ENCODE results near the gene COPE.
A peak's percentile ranks its signal among the peaks of the same experiment; 100 is the strongest.
"Not testable (repeated sequence)": the region's sequence is repeated elsewhere in the genome, so short reads cannot be mapped to it uniquely, and the experiment has no call there.

Gene COPE

DNA sequence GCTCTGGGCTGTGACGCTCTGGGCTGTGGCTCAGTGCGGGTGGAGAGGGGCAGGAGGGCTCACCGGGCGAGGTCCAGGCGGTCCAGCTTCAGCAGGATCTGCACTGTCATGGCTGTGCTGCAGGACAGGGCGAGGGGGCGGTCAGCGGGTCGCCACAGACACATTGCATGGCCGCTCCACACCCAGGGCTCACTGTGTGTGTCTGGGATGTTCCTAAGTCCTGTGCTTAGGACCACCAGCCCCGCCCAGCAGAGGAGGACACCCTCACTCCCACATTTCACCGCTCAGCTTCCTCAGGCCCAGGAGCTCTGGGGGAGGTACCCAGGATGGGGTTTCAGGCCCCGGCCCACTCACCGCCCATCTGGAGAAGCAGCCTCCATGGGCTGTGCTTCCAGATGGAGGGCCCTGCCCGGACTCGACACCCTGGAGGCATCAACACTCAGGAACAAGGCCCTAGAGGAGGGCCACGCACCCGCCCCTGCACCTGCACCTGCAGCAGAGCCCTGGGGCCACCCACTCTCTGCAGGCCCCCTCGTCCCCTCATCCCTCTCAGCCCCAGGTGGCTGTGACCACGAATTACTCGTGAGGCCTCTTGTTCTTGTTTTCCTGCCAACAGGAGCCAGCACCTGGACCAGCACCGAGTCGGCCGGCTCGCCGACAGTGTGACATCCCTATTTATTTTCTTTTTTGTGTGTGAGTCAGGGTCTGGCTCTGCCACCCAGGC, 13.5 kb downstream of the COPE start:
- DNase-seq, result no peak

DNA sequence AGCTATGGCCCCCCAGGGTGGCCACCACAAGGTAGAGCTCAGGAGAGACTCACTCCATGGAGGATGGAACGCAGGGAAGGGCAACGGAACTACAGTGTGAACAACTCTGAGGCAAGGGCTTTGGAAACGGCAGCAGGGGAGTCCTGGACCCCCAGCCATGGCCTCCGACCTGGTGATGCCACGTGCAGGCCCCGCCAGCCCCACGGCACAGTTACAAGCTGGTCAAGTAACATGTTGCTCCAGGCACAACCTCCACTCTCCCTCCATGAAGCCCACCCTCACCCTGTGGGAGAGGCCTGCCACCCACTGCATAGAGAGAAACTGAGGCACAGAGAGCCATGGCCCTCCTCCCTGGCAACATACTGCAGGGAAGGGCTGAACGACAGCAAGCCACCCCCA, 14.1 kb downstream of the COPE start:
- no peak for DNase-seq

DNA sequence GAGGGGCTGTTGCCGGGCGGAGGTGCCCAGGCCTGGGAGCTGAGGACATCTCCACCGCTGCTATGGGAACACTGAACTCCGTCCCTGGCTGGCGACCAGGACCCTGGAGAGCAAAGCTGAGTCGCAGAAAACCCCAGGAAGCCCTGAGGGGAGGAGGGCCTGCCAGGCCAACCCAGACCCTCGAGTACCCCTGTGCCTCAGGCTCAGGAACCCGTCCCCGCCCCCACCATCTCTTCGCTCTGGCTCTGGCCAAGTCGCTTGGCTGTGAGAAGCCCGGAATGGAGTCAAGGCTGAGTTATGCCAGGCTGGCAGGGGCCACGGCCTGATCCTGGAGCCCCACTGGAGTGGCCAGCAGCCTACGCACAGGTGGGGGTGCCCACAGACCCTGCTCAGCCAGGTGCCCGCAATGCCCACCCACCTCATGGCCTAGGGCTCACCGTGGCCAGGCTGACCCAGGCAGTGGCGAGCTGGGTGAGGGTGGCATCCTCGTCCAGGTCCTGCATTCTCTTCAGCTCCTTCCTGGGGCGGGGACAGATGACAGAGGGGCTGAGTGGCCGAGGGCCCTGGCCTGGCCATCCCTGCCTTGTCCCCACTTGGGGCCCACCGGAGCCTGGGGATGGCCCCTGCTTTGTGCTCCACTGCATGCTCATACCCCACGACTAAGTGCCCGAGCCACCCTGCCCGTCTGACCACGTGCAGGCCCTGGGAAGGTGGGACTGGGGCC, 14.7 kb downstream of the COPE start:
- DNase-seq, result no peak

DNA sequence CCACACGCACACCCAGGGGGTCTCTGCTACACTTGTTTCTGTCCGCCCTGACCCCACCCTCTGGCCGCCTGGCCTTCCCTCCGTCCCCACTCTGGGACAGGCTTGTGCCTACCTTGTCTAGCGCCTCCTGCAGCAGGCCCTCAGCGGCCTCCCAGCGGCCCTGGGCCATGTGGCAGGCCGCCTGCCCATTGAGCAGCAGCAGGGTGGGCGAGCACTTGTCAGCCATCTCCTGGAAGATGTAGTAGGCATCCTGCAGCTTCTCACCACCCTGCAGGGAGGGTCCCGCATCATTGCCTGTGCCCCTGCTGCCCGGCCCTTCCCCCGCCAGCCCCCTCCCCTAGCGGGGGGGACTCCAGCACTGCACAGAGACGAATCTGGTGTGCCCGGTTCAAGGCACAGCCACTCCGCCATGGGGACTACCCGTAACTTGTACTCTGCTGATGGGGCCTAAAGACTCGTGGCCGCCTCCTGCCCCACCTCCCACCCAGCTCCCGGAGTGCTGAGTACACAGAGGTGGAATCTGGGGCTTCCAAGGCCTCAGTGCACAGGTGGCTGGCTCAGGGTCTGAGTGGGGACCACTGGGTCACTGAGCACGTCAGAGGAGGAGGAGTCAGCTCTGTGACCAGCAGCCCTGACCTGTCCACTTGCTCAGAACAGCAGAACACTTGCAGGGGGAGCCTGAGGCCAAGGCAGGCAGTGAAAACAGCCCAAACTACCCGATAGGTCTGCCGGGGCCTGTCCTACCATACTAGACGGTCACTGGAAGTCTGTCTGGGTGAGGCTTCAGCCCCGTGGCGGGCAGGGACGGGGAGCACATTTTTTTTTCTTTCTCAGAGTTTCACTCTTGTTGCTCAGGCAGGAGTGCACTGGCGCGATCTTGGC, 15.8 kb downstream of the COPE start:
- DNase-seq, result no peak

DNA sequence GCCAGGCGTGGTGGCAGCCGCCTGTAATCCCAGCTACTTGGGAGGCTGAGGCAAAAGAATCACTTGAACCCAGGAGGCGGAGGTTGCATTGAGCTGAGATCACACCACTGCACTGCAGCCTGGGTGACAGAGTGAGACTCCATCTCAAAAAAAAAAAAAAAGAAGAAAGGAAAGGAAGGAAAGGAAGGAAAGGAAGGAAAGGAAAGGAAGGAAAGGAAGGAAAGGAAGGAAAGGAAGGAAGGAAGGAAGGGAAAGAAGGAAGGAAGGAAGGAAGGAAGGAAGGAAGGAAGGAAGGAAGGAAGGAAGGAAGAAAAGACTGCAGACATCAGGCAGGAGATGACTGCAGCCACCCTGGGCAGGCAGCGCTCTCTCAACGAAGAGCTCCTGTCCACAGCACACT, 16.7 kb downstream of the COPE start:
- DNase-seq, result not testable (repeated sequence)

DNA sequence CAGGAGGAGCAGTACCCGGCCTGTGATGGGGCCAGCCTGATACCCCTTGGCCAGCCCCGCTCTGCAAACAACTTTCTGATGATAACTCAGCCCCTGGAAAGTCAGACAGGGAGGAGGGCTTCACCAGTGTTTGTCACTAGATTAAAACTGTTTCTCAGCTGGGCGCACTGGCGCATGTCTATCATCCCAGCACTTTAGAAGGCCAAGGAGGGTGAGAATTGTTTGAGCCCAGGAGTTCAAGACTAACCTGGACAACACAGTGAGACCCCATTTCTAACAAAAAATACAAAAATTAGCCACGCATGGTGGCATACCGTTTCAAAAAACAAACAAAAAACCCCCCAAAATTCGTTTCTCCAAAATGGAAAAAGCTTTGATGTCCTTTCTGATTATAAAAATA, 17.7 kb downstream of the COPE start:
- no peak for DNase-seq

DNA sequence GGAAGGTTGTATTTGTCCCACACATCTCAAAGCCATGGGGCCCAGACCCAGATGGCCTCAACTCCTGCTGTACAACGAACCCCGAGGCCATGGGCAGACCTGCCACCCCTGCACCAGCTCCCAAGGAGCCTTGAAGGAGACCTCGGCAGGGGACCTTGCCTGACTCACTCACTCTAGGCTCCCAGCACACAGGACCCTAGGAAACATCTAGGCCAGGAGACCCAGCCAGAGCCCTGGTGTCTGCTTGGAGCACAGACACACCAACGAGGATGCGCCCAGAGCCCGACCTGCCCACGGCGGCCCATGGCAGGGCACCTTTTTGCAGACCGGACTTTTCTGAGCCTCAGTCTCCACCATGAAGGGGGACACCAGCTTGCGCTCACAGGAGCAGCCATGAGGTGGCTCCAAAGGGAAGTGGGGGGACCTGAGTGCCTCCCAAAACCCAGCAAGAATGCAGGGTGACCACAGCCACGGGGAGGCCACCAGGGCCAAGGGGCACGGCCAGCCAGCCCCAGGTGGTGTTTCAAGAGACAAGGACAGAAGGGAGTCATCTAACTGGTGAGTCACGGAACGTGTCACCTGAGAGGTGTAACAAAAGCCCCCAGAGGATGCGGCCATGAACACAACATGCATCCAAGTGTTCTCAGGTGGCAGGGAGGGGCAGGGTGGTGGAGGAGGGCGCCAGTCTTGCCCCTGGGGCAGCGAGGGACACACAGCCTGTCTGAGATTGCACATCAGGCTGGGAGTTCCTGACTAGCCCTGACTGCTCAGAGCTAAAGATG, 18.3 kb downstream of the COPE start:
- DNase-seq, result no peak

DNA sequence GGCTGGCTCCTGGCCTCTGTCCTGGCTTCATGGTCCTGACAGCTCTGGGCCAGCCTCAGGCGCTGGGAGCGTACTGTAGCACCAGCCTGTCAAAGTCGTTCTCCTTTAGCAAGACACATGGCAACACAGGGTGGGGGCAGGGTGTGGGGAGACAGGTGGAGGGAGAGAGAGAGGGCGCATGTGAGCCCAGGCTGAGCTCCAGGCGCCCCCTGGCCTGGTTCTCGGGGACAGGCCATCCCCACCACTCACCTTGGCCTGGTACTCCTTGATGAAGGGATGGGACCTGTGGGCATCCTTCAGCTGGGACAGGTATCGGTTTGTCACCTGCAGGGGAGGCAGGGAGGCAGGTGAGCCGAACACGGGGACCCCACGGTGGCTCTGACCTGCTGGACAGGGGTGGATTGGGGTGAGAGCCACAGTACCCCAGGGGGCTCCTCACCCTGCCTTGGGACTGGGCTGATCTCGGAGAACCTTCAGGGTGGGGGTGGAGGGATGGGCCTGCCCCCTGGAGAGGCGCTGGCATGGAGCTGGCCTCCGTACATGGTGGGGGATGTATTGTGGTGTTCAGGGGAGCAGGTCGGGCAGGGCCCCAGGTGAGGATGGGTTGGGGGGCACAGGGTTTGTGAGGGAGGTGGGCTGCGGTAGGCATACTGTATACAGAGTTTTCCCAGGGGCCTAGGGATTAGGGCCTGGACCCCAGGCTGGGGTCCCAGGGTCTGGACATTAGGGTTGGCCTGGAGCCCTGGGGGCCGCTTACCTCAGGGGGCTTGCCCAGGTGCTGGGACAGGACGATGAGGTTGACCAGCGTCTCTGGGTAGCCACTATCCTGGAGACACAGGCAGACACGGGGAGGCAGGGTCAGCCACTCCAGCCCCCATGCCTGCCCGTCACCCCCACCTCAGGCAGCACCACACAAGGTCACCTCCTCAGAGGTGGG, 19.3 kb downstream of the COPE start:
- no peak for DNase-seq

DNA sequence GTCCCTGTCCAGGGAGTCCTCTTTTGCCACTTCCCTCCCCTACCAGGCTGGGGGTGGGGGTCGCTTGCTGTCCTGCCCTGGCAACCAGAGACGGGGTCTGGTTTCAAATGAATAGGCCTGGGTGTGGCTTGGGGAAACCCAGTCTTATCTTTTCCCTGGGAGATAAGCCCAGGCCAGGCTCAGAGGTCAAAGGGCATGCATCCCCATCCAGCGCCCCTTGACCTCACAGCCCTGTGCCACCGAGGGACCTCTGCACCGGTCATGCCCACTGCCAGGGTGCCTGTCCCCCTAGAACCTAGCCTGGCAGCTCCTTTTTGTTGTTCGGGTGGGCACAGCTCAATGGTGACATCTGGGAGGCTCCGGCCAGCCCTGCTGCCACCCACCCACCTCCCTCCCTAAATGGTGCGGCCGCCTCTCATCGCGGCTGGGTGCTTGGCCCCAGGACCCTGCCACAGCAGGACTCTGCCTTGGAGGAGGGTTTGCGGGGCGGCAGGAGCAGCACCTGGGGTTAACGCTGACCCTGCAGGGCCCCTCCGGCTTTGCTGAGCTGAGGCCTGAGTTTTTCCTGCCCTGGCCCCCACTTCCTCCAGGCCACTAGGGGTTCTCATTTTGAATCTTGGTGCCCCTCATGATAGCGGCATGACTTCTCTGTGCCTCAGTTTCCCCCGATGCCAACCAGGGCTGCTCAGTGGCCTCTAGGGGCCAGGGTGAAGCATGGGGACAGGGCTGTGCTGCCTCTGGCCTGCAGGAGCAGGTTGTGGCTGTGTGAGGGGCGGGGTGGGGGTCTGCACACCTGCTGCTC, 20.4 kb downstream of the COPE start:
- DNase-seq, result no peak

DNA sequence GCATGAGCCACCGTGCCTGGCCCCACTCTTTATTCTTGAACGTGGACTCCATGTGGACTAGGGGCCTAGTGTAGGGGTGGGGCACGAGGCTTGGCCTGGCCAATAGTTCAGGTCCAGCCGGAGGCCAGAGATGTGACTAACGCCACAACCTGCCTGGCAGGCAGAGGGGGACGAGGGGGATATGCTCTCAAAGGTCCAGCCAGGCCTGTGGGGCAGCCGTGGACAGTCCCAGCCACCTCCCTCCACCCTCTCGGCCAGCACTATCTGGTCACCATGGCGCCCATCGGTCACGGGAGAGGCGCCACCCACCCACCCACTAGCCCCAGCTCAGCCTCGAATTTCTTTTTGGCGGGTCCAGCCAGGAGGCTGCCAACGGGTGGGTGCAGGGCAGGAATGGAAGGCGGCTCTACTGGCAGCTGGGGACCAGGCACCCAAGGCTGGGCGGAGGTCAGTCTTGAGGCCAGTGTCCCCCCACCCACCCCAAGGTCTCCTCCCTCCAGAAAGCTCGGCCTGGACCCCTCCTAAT, 21.0 kb downstream of the COPE start:
- no peak for DNase-seq

DNA sequence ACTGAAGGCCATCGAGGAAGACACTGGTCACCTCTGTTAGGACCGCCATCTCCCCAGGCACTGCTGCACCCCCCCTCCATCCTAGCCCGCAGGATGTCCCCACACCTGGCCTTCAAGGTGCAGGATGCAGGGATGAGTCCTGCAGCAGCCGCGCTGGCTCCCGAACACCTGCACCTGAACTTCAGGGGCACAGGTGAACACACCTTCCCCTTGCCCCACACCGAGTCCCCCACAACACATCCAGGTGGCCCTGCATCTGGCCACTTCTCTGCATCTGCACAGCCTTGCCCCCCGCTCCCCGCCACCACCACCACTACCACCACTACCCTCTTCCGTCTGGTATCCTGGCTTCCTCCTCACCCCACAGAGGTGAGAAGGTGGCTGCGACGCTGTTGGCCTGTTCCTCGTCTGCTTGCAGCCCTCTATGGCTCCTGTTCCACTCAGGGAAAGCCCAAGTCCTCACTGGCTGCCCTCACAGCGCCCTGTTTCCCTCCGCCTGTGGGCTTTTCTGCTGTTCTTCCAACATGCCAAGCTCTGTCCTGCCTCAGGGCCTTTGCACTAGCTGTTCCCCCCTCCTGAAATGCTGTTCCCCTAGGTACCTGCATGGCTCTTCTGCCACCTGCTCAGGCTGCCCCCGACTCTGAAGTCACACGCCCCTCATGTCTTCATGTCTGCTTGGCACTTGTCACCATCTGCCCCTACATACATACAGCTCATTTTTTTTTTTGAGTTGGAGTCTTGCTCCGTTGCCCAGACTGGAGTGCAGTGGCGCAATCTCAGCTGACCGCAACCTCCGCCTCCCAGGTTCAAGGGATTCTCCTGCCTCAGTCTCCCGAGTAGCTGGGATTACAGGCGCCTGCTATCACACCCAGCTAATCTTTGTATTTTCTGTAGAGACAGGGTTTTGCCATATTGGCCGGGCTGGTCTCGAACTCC, 21.8 kb downstream of the COPE start:
- no peak for DNase-seq

DNA sequence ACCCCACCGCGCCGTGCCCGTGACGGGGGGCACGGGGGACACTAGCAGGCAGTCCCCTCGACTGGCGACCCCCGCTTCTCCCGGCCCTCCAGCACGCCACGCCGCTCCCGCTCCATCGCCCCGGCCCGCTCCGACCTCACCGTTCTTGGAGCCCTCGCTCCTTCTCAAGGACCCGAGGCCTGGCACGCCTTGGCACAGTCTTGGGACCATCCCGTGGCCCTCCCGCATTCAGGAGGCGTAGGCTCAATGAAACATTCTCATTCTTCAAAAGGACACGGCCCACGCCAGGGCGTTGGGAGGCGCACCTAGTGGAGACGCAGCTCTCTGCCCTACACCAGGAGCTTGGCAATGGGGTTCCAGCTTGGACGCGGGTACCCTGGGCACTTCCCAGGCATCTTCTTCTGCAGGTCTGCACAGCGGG, 22.8 kb downstream of the COPE start:
- DNase-seq, result peak; percentile 13

DNA sequence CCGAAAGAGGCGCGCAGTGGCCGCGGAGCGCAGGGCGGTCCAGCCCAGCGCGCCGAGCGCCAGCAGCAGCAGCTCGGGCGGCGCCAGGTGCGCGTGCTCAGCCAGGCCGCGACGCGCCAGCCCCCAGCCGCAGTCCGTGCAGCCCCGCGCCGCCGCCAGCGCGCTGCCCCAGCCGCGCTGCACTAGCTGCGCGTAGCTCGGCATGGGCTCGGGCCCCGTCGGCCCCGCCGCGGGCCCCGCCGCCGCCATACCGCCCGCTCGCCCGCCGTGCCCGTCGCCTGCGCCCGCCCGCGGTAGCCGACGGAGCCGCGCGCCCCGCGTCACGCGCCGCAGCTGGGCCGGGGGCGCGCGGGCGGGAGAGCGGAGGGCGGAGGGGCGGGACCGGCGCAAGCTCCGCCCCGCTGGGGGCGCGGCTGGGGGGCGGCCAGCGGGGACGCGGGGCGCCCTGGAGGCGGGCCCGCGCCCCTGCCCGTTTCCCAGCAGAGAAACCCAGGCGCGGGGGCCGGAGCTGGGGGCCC, 23.3 kb downstream of the COPE start, which contains the start of gene CERS1:
CERS1 (minus strand) TSS at position 335 of the 518 bp plus-strand sequence; CDS start at position 249, 86 bp downstream.
- DNase-seq, result peak; percentile 66

DNA sequence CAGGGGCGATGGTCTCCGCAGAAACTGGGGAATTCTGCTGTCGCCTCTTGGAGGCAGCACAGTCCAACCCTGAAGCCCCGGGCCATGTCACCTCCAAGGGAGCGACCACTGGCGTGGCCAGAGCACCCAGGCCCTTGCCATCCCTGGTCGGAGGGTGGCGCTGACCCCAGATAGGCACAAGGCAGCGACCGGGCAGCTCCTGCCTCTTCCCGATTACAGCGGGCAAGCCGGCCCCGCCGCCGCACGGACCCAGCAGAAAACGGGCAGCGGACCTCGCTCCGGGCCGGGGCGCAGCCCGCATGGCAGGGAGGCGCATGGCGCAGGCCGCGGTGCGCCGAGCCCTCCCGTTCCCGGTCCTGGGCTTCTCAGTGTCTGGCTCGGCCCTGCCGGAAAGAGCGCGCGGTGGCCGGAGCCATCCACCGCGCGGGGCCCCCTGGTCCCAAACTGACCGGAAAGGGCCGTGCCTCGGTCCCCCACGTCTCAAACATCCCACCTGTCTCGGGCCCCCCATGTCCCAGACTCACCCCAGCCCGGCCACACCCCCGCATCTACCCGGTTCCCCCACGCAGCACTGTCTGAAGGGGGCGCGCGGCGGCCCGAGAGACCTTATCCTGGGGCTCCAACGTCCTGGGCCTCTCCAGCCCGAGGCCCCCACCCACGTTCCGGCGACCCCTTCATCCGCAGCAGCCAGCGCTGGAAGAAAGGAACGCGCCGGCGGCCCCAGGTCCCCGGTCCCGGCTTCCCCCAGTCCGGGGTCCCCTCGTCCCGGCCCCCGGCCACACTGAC, 24.0 kb downstream of the COPE start:
- peak; percentile 85 for DNase-seq

DNA sequence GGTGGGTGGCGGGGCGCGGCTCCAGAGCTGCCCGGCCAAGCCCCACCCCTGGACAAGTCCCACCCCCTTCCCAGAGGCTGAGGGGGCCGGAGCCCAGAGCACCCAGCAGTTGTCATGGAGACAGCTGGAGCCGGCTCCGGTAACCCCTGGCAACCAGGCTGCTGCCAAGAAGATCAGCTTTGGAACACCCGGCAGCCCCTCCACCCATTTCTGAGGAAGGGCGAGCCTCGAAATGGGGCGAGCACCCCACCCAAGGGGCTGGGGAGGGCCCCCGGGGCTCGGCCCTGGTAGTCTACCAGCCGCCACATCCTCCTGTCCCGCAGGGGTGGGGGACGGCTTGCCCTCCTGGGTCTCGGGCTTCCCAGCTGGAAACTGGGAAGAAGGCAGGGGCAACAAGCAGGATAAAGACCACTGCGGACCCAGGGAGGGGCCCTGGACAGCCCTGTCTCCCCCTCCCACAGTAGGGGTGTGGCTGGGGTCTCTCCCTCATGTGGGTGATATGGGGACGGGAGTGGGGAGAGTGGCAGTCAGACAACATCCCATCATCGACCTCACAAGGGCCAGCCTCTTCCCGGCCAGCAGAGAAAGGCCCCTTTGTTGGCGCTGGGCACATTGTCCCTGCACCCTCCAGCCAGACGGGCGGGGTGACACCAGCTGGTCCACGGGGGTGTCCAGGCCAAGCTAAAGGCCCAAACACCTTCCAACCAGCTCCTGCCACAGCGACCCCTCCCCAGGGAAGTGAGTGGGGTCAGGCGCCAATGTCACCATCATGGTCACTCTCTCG, 24.7 kb downstream of the COPE start:
- DNase-seq, result peak; percentile 90

DNA sequence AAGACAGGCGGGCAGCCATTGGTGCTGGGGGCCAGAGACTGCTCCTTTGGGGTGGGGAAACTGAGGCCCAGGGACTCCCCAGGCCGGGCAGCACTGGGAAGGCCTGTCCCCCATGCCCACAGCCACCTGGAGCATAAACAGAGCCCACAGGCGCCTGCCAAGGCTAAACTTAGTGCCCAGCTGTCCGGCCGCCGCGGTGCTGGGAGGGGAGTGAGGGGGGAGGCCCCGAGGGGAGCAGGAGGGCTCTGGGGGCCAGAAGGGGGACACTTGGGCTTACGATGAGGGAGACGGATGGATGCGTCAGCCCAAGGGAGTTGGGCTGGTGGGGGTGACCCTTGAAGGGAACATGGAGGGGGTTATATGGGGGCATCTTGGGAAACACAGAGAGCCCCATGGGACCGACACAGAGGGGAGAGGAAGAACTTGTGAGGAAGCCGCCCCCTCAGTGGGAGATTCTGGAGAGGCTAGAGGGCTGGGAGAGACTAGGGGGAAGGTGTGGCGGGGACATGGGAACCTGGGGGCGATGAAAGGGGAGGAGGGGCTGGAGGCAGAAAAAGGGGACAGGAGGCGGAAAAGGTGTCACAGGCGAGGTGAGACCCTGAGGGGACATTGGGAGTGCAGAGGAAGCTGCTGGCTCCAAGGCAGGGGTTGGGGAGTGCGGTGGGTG, 25.5 kb downstream of the COPE start:
- DNase-seq, result no peak

All from NCI-H146 (cell line).